ENCODE measurements around the gene CCDC88C.

CCDC88C gene

DNA sequence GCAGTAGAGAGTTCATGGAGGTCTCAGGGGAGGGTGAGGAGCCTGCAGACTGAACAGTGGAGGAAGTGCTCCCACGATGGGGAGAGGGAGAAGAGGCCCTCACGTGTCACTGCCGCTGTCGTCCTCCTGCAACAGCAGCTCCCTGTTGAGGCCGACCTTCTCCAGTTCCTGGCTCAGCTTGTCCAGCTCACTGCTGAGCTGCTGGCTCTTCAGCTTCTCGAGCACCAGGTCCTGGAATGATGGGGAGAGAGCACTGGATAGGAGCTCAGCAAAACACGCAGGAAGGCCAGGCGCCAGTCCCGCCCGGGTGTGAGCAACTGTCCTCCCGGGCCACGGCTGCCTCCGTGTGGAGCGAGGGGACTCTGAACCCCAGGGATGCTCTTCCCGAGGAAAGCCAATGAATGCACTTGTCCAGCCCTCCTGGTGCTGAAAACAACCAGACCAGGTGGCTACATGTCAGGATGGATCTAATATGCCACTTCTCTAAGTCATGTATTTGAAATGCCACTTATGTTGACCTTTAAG, 107.8 kb downstream of the CCDC88C start:
- no peak for DNase-seq (ENCODE audit: low read depth)

DNA sequence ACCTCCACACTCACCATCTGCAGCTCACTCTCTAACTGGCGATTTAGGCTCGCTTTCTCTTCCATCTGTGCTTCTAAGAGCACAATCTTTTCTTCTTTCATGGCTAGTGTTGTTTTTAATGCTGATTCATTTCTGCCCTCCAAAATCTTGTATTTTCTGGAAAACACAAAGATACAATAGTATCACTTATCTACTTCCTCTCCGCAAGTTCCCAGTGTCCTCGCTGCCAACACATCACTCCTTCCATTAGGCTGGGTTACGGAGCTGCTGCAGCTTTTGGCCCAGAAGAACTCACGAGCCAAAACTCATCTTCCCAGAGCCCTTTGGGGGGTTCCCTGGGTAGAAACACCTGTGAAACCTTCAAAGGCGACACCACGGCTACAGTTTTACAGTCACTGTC, 109.3 kb downstream of the CCDC88C start:
- no peak for DNase-seq (ENCODE audit: low read depth)

DNA sequence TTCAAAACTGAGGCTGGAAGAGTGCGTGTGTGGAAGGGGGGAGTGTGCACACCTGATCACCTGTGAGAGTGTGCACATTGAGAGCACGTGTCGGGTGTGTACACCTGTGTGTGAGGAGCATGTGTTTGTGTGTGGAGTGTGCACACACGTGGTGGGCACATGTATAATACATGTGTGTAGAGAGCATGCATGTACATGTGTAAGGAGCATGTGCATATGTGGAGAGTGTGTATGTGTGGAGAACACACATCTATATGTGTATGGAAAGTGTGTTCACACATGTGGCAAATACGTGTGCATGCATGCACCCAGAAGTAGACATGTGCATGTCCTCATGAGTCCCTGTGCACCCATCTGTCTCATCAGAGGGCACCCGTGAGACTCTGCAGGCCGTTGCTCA, 110.0 kb downstream of the CCDC88C start:
- DNase-seq (ENCODE audit: low read depth), result no peak

DNA sequence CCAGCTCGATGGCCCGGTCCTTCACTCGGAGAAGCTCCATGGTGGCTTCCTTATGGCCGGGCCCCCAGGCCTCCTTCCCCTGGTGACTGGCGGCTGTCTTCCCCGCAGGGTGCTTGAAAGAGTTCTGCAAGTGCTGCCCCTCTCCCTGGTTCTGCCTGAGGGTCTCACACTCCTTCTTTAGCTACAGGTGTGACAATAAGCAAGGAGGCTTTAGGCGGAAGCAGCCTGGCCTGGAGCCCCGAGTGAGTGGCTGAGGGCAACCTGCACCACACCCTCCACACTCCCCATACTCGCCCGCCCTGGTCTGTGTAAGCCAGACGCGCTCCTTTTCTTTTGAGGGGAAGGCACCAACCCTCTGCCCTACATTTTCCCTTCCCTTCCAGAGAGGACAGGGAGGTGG, 110.6 kb downstream of the CCDC88C start:
- no peak for DNase-seq (ENCODE audit: low read depth)

DNA sequence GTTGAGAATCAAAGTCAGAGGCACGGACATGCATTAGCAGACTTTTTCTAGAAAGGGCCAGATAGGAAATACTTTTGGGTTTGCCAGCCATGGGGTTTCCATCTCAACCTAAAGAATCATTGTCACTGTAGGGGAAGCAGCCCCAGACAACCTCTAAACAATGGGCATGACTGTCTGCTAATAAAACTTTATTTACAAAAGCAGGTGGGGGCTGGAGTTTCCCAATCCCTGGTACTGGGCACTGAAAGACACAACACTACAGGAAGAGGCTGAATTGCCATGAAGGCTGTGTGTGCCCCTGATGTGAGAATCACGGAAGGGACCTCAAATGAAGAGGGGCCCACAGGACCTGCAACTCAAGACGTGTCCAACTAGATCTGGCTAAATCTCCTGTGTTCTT, 111.1 kb downstream of the CCDC88C start:
- no peak for DNase-seq (ENCODE audit: low read depth)

DNA sequence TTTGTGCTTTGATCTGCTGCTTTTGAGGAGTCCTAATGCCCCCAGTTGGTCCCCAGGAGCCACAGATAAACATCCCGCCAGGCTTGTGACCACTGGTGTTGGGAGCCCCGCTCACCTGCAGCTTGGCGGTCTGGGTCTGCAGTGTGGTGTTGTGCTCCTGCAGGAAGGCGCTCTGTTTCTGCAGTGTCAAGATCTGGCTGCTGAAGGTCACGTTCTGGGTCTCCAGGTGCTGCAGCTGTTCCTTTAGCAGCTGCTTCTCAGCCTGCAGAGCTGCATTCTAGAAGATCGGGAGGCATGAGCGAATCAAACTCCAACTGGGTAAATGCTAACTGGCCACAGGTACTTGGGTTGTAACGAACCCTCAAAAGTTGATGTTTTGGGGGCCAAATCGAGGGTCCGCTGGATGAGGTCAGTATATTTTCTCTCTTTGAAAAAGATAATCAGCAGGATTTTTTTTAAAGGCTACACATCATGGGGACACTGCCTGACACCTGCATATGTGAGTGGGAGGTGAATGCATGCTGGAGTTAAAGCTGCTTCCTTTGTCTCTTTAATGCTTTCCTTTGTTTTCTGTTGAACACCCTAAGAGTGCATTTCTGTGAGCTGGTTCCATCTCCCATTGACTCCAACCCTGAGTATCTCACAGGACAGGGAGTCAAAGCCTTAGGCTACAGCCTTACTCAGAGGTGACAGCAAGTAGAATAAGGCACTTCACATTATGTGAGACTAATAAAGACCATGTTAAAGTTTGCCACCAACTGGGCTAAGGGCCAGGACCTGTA, 111.8 kb downstream of the CCDC88C start:
- no peak for DNase-seq (ENCODE audit: low read depth)

DNA sequence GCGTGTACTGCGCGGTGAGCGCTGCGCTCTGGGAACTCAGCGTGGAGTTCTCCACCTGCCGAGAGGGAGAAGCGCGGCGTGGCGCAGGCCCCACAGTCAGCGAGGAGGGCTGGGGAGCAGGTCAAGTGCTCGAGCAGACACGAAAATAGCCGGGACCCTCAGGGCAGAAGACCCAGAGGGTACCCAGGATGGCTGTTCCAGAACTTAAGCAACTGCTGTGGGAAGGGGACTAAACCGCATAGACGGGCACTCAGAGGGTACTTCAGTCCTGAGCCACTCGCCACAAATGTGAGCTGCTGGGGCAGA, 113.7 kb downstream of the CCDC88C start:
- DNase-seq (ENCODE audit: low read depth), result no peak

DNA sequence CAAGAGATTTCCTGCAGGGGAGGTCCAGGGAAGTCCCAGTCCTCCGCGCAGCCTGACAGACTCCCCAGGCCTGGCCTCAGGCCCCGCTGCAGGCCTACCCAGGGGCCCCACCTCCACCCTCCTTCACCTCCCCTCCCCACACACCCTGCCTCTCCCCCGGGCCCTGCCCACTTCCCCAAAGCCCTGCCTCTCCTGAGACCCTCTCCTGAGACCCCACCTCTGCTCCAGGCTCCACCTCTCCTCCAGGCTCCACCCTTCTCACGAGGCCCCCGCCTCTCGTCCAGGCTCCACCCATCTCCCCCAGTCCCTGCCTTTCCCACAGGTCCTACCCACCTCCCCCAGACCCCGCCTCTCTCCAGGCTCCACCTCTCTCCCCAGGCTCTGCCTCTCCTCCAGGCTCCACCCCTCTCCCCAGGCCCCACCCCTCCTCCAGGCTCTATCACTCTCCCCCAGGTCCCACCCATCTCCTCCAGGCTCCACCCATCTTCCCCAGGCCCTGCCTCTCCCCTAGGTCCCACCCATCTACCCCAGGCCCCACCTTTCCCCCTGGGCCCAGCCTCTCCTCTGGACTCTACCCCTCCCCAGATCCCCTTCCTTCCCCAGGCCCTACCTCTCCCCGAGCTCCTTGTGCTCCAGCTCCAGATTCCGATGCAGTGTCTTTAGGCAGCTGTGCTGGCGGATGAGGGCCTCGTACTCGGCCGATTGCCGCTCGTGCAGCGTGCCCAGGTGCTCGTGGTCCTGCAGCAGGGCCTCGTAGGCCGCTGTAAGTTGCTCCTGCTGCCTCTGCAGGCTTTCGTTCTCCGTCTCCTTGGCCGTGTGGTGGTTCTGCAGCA, 114.3 kb downstream of the CCDC88C start:
- DNase-seq (ENCODE audit: low read depth), result peak; percentile 80

DNA sequence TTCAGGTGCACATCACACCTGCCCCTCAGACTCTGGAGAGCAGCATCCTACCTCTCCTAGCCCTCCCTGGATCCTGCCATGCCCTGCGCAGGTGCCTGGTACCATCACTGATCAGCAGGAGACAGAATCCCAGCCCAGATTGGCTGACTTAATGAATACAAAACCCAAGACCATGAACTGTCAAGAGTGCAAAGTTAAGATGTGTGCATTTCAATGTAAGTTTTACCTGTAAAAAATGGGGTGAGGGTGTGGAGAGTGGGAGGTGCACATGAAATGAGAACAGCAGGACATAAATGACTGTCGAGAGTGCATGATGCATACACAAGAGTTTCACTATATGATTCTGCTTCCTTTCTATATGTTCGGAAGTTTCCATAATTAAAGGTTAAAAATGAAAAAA, 115.2 kb downstream of the CCDC88C start:
- no peak for DNase-seq (ENCODE audit: low read depth)

DNA sequence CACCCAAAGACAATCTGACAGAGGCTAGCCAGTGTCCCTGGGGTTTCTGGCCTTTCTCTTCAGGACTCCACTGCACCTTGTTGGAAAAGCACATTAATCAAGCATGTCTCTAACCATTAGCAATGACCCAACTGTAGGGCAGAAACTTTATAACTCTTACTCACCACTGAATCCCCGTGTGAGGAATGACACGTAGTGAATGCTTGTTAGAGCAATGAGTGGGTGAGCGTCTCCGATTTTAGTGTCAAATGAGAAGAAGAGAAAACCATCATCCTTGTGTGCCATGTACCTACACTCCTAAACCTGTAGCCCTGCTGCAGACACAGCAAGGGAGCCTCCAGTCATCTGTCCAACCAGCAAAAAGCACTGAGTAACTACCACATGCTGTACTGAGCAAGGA, 116.7 kb downstream of the CCDC88C start:
- no peak for DNase-seq (ENCODE audit: low read depth)

DNA sequence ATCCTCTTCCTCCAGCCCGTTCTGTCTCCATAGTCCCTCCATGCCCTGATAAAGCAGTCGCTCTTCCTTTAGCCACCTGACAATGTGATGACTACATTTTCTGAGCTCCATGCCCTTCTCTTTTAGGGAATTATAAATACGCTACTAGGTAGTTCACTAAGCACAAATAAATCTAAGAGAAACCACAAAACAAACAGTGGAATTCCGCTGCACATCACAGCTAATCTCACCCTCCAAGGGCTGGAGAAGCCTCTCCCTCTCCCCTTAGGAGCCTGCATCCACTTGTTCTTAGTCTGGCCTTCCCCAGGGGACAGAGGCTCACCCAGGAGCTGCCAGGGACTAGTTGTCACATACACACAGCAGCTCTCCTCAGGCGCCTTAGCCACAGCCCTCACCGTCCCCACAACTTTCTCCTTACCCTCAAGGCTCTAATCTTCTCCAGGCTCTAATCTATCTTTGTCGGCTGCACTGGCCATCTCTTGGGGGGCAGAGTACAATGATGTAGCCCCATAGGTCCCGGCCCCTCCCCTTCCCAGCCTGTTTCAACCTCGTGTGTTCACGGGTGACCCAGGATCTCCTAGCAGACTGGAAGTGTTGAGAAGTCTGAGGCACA, 117.2 kb downstream of the CCDC88C start:
- no peak for DNase-seq (ENCODE audit: low read depth)

DNA sequence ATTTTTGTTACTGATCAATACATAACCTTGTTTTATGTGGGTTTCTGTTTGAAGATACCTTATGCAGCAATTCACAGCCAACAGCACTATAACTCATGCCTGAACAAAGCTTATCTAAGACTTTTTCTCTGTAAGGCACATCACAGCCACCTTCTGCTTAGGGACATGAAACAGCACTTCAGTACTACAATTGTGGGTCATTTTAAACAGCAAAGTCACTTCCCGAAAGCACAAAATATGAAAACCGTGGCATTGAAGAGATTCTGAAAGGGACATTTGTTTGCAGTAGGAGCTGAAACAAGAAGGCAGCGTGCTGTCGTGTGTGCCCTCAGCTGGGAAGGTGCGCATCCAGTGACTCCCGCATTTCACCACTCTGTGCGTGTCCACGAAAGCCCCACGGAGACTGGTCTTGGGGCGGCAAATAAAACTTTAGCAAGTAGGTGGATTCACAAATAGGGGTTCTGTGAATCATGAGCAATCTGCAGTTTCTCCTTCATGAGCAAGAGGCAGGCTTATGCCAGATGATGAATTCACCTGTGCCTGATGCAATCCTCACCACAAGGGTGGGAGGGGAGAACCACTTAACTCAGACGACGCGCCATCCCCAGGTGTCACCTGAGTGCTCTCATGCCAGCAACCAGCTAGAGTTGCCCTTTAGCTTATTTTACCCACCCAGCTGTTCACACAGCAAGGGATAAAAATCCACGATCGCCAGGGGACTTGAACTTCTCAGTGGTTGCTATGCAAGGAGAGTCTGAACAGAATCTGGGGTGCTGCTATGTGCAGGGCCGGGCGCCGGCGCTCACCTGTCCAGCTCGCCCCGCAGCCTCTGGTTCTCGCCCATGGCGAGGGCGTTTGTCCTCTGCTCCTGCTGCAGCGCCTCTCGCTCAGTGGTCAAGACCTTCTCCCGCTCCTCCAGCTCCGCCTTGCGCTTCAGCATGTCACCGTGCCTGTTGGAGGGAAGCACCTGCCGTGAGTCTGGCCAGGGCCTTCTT, 118.2 kb downstream of the CCDC88C start:
- no peak for DNase-seq (ENCODE audit: low read depth)

DNA sequence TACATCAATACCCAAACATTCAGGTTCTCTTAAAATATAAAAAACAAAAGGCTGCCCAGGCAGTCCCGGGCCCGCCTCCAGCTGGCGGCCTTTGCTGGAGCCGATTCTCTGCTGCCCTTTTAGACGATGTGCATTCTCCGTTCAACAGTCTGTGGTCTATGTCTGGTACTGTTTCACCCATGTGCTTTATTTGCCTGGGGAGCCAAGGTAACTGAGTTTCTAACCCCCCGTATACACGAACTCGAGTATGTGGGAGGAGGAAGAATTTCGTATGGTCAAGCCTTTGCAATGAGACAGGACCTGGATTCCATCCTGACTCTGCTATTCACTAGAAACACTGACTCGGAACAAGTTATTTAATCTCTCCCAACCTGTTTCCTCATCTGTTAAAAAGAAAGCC, 119.0 kb downstream of the CCDC88C start:
- no peak for DNase-seq (ENCODE audit: low read depth)

DNA sequence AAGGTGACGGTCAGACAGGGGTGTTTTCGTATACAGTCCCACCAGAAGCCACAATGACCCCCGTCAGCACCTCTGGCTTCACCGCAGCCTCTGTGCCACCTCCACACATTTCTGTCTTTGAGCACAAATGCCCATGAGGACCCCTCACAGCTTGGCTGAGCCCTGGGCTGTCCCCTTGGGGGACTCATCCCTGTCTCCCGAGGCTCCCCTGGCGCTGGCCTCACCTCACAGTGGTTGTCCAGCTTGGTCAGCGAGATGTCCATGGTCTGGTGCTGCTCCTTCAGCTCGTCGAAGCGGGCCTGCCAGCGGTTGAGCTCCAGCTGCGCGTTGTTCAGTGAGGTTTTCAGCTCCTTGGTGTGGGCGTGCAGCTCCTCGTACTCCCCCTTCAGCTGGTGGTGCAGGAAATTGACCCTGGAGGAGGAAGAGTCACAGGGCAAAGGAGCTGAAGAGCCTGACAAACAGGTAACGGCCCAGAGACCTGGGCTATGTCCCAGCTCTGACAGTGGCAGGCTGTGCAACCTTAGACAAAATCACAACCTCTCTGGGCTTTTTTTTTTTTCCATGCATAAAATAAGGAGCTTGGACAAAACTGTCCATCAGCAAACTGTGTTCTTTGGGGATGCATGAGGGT, 120.4 kb downstream of the CCDC88C start:
- no peak for DNase-seq (ENCODE audit: low read depth)

DNA sequence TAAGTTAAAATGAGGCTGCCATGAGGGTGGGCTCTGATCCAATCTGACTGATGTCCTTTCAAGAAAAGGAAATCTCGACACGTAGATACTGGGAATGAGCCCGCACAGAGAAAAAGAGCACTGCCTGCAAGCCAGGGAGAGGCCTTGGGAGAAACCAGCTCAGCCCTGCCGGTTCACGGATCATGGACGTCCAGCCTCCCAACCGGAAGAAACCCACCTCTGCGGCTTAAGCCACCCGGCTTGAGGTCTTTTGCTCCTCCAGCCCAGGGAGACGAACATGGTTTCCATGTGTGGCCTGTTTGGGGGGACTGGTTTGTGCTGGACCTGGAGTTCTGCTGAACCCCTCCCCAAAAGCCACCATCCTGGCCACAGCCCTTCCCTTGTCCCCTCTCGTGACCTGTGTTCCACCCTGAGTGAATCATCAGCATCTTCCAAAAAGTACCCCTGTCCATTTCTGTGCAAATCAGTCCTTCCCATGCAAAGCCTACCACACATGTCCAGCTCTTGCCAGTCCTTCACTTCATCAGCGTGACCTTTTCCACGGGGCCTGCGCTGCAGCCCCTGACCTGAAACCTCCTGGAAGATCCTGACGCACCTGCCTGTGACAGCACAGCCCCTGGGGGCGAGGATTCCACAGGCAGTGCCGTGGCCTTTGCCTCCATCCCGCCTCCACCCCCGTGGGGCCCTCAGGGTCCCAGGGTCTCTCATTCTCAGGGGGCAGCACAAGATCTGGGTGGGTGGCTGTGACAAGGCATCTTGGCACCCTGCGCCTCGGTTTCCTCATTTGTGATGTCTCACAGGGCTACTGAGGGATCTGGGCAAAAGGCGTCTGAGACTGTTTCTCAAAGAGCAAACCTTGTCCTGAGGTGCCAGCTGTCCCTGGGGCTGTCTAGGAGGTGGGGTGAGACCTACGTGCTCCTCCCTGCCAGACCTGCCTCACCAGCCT, 121.5 kb downstream of the CCDC88C start:
- no peak for DNase-seq (ENCODE audit: low read depth)

DNA sequence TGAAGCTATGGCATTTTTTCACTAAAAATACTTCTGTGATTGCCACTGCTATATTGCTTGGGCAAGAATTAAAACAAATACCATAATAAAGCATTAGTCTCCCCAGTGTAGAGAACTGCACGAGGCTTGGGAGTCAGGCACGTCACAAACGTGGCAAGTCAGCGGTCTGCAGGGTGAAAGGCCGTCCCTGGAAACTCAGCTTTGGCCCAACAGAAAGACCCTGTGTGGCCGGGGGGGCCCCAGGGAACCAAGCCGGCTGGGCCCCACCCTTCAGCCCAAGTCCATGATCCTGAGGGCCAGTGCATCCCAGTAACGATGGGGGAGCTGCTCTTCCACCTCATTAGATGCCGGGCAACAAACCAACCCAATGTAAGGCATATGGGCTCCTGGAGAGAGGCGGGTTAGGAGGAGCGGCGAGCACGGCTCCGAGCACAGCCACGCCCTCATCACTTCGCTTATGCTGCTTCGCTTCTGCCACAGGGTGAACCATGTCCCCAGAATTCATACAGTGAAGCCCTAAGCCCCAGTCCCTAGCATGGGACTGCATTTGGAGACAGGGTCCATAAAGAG, 122.3 kb downstream of the CCDC88C start:
- no peak for DNase-seq (ENCODE audit: low read depth)

DNA sequence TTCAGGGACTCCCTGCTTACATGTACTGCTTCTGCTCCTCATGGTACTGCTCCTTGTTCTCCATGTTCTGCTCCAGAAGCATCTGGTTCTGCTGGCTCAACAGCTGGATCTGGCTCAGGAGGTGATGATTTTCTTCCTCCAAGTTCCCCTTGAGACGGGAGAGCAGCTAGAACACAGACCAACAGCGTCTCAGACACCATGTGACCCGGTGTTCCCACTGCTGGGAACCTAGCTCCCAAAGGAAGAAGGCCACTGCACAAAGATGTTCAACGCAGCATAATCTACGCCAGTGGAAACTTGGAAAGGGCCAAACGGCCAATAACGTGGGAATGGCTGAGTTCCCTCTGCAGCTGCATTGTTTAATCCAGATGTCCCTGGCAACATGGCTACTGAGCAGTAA, 123.5 kb downstream of the CCDC88C start:
- no peak for DNase-seq (ENCODE audit: low read depth)

DNA sequence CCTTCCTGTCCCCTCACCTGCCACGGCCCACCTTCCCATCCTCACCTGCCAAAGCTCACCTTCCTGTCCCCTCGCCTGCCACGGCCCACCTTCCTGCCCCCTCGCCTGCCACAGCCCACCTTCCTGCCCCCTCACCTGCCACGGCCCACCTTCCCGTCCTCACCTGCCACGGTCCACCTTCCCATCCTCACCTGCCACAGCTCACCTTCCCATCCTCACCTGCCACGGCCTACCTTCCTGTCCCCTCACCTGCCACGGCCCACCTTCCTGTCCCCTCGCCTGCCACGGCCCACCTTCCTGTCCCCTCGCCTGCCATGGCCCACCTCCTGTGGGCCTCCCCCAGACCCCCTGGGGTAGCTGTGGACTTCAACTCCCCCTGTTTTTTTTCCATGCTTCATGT, 124.3 kb downstream of the CCDC88C start:
- no peak for DNase-seq (ENCODE audit: low read depth)

DNA sequence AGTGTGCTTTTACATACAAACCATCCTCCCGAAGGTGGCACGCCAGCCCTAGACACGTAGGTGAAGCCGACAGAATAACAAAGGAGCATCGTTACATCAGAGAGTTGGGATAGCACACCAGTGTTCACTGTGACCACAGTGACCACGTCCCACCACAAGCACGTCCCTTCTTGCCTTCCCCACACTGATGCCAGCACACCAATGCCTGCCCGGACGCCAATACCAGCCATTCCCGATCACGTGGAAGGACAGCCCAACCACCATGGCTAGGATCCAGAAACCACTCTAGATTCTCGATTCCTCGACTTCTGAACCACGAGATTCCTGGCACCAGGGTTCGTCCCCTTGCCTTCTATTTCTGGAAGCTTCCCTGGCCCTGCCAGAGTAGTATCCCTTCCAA, 125.1 kb downstream of the CCDC88C start:
- no peak for DNase-seq (ENCODE audit: low read depth)

All from CMK (cell line).